ENCODE results near the gene CCDC6. TPM values are rescaled to one million over a fixed set of nuclear protein-coding genes. Genes with fewer than 3 reads are reported as not detected.

CCDC6 gene
- total RNA-seq, 2 donors from 2014 or later, result 48.1 to 65.0 TPM

- H3K4me1 ChIP-seq (replicated peaks), result no peaks in the 10 kb centered on the region
- H3K9me3 ChIP-seq, result no peaks in the 10 kb centered on the region
- H3K4me3 ChIP-seq, result peak overlapping the region; percentile 67 to 94
- peak; percentile 69 for DNase-seq (ENCODE audit: low spot score)
- intact Hi-C loops (cut with DNase I), result loop anchor here (5.0 kb wide), 4 partner anchors 36 to 281 kb away; no protein-coding TSS in a partner anchor
- no peaks in the 10 kb centered on the region for H3K27me3 ChIP-seq (replicated peaks; ENCODE audit: insufficient read depth)
- TF ChIP-seq, protein P1, sequence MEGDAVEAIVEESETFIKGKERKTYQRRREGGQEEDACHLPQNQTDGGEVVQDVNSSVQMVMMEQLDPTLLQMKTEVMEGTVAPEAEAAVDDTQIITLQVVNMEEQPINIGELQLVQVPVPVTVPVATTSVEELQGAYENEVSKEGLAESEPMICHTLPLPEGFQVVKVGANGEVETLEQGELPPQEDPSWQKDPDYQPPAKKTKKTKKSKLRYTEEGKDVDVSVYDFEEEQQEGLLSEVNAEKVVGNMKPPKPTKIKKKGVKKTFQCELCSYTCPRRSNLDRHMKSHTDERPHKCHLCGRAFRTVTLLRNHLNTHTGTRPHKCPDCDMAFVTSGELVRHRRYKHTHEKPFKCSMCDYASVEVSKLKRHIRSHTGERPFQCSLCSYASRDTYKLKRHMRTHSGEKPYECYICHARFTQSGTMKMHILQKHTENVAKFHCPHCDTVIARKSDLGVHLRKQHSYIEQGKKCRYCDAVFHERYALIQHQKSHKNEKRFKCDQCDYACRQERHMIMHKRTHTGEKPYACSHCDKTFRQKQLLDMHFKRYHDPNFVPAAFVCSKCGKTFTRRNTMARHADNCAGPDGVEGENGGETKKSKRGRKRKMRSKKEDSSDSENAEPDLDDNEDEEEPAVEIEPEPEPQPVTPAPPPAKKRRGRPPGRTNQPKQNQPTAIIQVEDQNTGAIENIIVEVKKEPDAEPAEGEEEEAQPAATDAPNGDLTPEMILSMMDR (IDR thresholded peaks at IDR 0.05), result no peak
- TF ChIP-seq POLR2A (IDR thresholded peaks at IDR 0.05) (peak; percentile 55), POLR2AphosphoS5 (IDR thresholded peaks at IDR 0.05) (peak; percentile 73)
- peak overlapping the region; percentile 90 to 92 for H3K27ac ChIP-seq
- no peaks in the 10 kb centered on the region for H3K36me3 ChIP-seq
- 1% methylated on average over 9 of the region's 9 CpGs for WGBS
Measured at GRCh38 chr10:59907918-59908807, 1.8 kb upstream of the CCDC6 start.

GRCh38 chr10:59907537-59907917 lies 1.2 kb upstream of the CCDC6 start:
- WGBS, result 27% methylated on average over 2 of the region's 2 CpGs
- no peaks in the 10 kb centered on the region for H3K36me3 ChIP-seq
- no peaks in the 10 kb centered on the region for H3K27me3 ChIP-seq (replicated peaks; ENCODE audit: insufficient read depth)
- no peaks in the 10 kb centered on the region for H3K9me3 ChIP-seq
- DNase-seq (ENCODE audit: low spot score), result no peak
- H3K4me3 ChIP-seq, result peak overlapping the region; percentile 67 to 94
- H3K4me1 ChIP-seq (replicated peaks), result no peaks in the 10 kb centered on the region
- H3K27ac ChIP-seq, result peak overlapping the region; percentile 90 to 92
- TF ChIP-seq POLR2A (IDR thresholded peaks at IDR 0.05), result no peak
- TF ChIP-seq, protein P1 (IDR thresholded peaks at IDR 0.05), result no peak
- no peak for TF ChIP-seq POLR2AphosphoS5 (IDR thresholded peaks at IDR 0.05)
- intact Hi-C loops (cut with DNase I), result loop anchor here (5.0 kb wide), 4 partner anchors 35 to 280 kb away; no protein-coding TSS in a partner anchor

- H3K27ac ChIP-seq, result peak overlapping the region; percentile 90 to 92
- DNase-seq (ENCODE audit: low spot score), result no peak
- TF ChIP-seq, protein P1 (IDR thresholded peaks at IDR 0.05), result no peak
- TF ChIP-seq POLR2AphosphoS5 (IDR thresholded peaks at IDR 0.05), result no peak
- TF ChIP-seq POLR2A (IDR thresholded peaks at IDR 0.05), result no peak
- no peaks in the 10 kb centered on the region for H3K36me3 ChIP-seq
- WGBS, result under 1% methylated on average over 56 of the region's 56 CpGs
- H3K4me3 ChIP-seq, result peak overlapping the region; percentile 67 to 94
- H3K9me3 ChIP-seq, result no peaks in the 10 kb centered on the region
- intact Hi-C loops (cut with DNase I), result loop anchor here (5.0 kb wide), 4 partner anchors 34 to 279 kb away; no protein-coding TSS in a partner anchor
- H3K4me1 ChIP-seq (replicated peaks), result no peaks in the 10 kb centered on the region
- H3K27me3 ChIP-seq (replicated peaks; ENCODE audit: insufficient read depth), result no peaks in the 10 kb centered on the region
Measured at GRCh38 chr10:59905731-59906416, 482 bp downstream of the CCDC6 start.

- Histone ChIP-seq H3K9me3 (no peaks in the 10 kb centered on the region), H3K36me3 (no peaks in the 10 kb centered on the region), H3K4me3 (peak overlapping the region; percentile 67 to 94), H3K4me1 (replicated peaks) (no peaks in the 10 kb centered on the region), H3K27ac (peak overlapping the region; percentile 90 to 92), H3K27me3 (replicated peaks; ENCODE audit: insufficient read depth) (no peaks in the 10 kb centered on the region)
- peak; percentile 43 for DNase-seq (ENCODE audit: low spot score)
- peak; percentile 9 for TF ChIP-seq POLR2A (IDR thresholded peaks at IDR 0.05)
- TF ChIP-seq, protein P1 (IDR thresholded peaks at IDR 0.05), result no peak
- no peak for TF ChIP-seq POLR2AphosphoS5 (IDR thresholded peaks at IDR 0.05)
- WGBS, result 2% methylated on average over 23 of the region's 23 CpGs
- intact Hi-C loops (cut with DNase I), result loop anchor here (5.0 kb wide), 4 partner anchors 33 to 278 kb away; no protein-coding TSS in a partner anchor
Measured at GRCh38 chr10:59905066-59905730, 1.2 kb downstream of the CCDC6 start.

All from prostate gland (tissue), 2 donors.